ENCODE results near the gene NPM1. TPM values are rescaled to one million over a fixed set of nuclear protein-coding genes. Genes with fewer than 3 reads are reported as not detected.

NPM1 gene
- total RNA-seq, 1 experiment from 2014 or later, result 3,122 TPM

- Histone ChIP-seq H3K56ac (ENCODE audit: insufficient read length, low read depth, low read length) (peak overlapping the region; percentile 94), H4K8ac (replicated peaks; ENCODE audit: insufficient read length, low read depth, low read length) (no peak overlapping the region), H2BK15ac (ENCODE audit: low read depth, low read length) (no peak overlapping the region), H3K79me2 (ENCODE audit: insufficient read depth, low read length) (peaks cover 42% of the 10 kb centered on the region), H3K9ac (ENCODE audit: extremely low read depth, insufficient read length, low read length) (peak overlapping the region; percentile 100), H3K23me2 (ENCODE audit: insufficient read length, low read depth, low read length, poor library complexity, severe bottlenecking) (no peaks in the 10 kb centered on the region), H4K5ac (ENCODE audit: insufficient read length, low read depth, low read length) (peak overlapping the region; percentile 95), H2BK12ac (ENCODE audit: insufficient read length, low read depth, low read length) (peak overlapping the region; percentile 53), H3K79me1 (ENCODE audit: insufficient read depth, low read depth, low read length, poor library complexity, severe bottlenecking) (no peaks in the 10 kb centered on the region), H3K23ac (ENCODE audit: insufficient read length, low read depth, low read length) (peak overlapping the region; percentile 36), H2AFZ (ENCODE audit: low read length) (no peak overlapping the region), H3K27me3 (ENCODE audit: insufficient read depth, low read length) (no peaks in the 10 kb centered on the region), H2AK5ac (ENCODE audit: insufficient read length, low read length) (peak overlapping the region; percentile 21), H3K9me3 (ENCODE audit: control insufficient read depth, low read depth, low read length) (no peaks in the 10 kb centered on the region), H4K91ac (ENCODE audit: insufficient read length, low read depth, low read length) (peak overlapping the region; percentile 80), H3K18ac (ENCODE audit: insufficient read length, low read depth, low read length) (peak overlapping the region; percentile 97), H3T11ph (ENCODE audit: low read length) (peak overlapping the region; percentile 96), H3K14ac (ENCODE audit: insufficient read depth, low read length) (peak overlapping the region; percentile 99), H2BK120ac (ENCODE audit: low read depth, low read length, poor library complexity, severe bottlenecking) (peak overlapping the region; percentile 95), H4K20me1 (ENCODE audit: control insufficient read depth, insufficient read depth, insufficient read length) (no peaks in the 10 kb centered on the region), H2BK20ac (ENCODE audit: low read depth, low read length, poor library complexity, severe bottlenecking) (no peak overlapping the region), H3K27ac (ENCODE audit: insufficient read length, low read depth, low read length) (peak overlapping the region; percentile 94), H3K4me2 (ENCODE audit: insufficient read depth, insufficient read length, low read length) (peak overlapping the region; percentile 97), H3K4me1 (ENCODE audit: insufficient read depth, low read length) (0 out of 2 replicates have a peak, but pooled peaks cover under 1% of the 10 kb centered on the region), H3K4ac (ENCODE audit: low read depth, low read length) (peak overlapping the region; percentile 67; the same call in 1 of the 2 replicates), H2BK5ac (ENCODE audit: insufficient read length, low read length) (peak overlapping the region; percentile 80)
- DNase-seq, result no peak
- no peak for TF ChIP-seq CTCF (conservative IDR thresholded peaks at IDR 0.05)
- Mint-ChIP-seq H3K4me3 (peak overlapping the region; percentile 98 to 99), H3K27ac (peak overlapping the region; percentile 99 to 100 (median 100)), H3K4me1 (peaks cover 23 to 33% of the 10 kb centered on the region in 2 experiments), H3K9me3 (peaks cover 4 to 11% of the 10 kb centered on the region in 2 experiments), H3K36me3 (ENCODE audit: insufficient read depth in 1 of 3, low read depth in 3 of 3) (peaks cover 38 to 43% (median 42%) of the 10 kb centered on the region in 3 experiments), H3K27me3 (ENCODE audit: low read depth) (peaks cover 7% of the 10 kb centered on the region)
- WGBS (ENCODE audit: extremely low coverage, insufficient read length, low lambda C conversion rate), result no CpG with 5 or more reads among the region's 20 CpGs
Measured at GRCh38 chr5:171386861-171387344, 746 bp upstream of the NPM1 start.
